ENCODE data around the gene RDM1. TPM values are rescaled to one million over a fixed set of nuclear protein-coding genes. Genes with fewer than 3 reads are reported as not detected.

Gene RDM1
- total RNA-seq, 1 experiment from 2014 or later: 4.7 TPM

DNA sequence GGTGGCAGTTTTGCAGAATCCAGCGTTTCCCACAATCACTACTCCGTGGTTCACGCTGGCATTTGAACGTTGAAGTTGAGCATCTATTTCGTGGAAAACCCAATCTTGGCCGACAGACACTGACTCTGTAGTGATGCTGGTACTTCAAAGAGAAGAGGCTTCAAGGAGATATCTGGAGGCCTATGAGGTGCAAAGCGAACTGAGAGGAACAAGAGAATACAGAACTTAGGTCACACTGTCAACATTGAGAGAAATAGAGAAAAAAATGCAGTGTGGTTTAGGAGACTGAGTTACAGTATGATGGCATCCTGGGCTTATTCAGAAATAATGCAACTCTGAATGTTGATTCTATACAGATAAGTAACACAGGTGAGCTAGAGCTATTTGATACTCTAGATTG, 34.7 kb upstream of the RDM1 start:
- DNase-seq (ENCODE audit: low spot score) (no peak), ATAC-seq (no peak)
- Mint-ChIP-seq H3K36me3 (no peaks in the 10 kb centered on the region), H3K9me3 (no peaks in the 10 kb centered on the region; the same call in 1 of the 2 replicates), H3K27me3 (ENCODE audit: low read depth) (0 out of 2 replicates have a peak, but pooled peaks cover 3% of the 10 kb centered on the region), H3K4me1 (no peaks in the 10 kb centered on the region), H3K27ac (no peak overlapping the region), H3K4me3 (no peak overlapping the region)
- CTCF ChIA-PET: interaction anchor here (1.4 to 1.5 kb wide), 2 partner anchors 11 to 107 kb away, joined by 5 to 6 read pairs; no protein-coding TSS in a partner anchor
- TF ChIP-seq ZNF121 (CRISPR knock-in tag; IDR thresholded peaks at IDR 0.05): no peak
- TF ChIP-seq, protein P1, sequence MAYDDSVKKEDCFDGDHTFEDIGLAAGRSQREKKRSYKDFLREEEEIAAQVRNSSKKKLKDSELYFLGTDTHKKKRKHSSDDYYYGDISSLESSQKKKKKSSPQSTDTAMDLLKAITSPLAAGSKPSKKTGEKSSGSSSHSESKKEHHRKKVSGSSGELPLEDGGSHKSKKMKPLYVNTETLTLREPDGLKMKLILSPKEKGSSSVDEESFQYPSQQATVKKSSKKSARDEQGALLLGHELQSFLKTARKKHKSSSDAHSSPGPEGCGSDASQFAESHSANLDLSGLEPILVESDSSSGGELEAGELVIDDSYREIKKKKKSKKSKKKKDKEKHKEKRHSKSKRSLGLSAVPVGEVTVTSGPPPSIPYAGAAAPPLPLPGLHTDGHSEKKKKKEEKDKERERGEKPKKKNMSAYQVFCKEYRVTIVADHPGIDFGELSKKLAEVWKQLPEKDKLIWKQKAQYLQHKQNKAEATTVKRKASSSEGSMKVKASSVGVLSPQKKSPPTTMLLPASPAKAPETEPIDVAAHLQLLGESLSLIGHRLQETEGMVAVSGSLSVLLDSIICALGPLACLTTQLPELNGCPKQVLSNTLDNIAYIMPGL (CRISPR knock-in tag; IDR thresholded peaks at IDR 0.05): no peak
- TF ChIP-seq CBFB (CRISPR knock-in tag; IDR thresholded peaks at IDR 0.05; ENCODE audit: low read depth): no peak
- TF ChIP-seq NFATC4 (CRISPR knock-in tag; IDR thresholded peaks at IDR 0.05): no peak
- TF ChIP-seq SMAD3 (CRISPR knock-in tag; IDR thresholded peaks at IDR 0.05; ENCODE audit: borderline replicate concordance): no peak
- TF ChIP-seq, protein P2, sequence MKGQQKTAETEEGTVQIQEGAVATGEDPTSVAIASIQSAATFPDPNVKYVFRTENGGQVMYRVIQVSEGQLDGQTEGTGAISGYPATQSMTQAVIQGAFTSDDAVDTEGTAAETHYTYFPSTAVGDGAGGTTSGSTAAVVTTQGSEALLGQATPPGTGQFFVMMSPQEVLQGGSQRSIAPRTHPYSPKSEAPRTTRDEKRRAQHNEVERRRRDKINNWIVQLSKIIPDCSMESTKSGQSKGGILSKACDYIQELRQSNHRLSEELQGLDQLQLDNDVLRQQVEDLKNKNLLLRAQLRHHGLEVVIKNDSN (CRISPR knock-in tag; IDR thresholded peaks at IDR 0.05): no peak
- TF ChIP-seq TEAD4 (CRISPR knock-in tag; IDR thresholded peaks at IDR 0.05): no peak
- TF ChIP-seq HMGA2 (CRISPR knock-in tag; IDR thresholded peaks at IDR 0.05): no peak
- TF ChIP-seq, protein P3, sequence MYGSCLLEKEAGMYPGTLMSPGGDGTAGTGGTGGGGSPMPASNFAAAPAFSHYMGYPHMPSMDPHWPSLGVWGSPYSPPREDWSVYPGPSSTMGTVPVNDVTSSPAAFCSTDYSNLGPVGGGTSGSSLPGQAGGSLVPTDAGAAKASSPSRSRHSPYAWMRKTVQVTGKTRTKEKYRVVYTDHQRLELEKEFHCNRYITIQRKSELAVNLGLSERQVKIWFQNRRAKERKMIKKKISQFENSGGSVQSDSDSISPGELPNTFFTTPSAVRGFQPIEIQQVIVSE (CRISPR knock-in tag; IDR thresholded peaks at IDR 0.05; ENCODE audit: borderline replicate concordance): no peak
- no peak for TF ChIP-seq RORB (CRISPR knock-in tag; IDR thresholded peaks at IDR 0.05)
- TF ChIP-seq ZNF416 (CRISPR knock-in tag; IDR thresholded peaks at IDR 0.05): no peak
- no peak for TF ChIP-seq TP53 (CRISPR knock-in tag; IDR thresholded peaks at IDR 0.05)
- POLR2A ChIA-PET: no interaction called here

DNA sequence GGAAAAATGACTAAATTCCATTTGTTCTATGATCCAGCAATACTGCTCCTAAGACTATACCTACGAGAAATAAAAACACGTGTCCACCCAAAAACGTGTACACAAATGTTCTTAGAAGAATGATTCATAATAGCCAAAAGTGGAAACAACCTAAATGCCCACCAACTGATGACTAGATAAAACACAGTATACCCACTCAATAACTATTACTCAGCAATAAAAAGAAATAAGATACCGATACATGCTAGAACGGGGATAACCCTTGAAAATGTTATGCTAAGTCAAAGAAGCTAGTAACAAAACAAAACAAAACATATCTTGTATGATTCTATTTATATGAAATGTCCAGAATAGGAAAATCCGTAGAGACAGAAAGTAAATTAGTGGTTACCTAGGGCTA, 33.1 kb upstream of the RDM1 start:
- POLR2A ChIA-PET: no interaction called here
- DNase-seq (ENCODE audit: low spot score): no peak
- Mint-ChIP-seq H3K4me3 (no peak overlapping the region), H3K27me3 (ENCODE audit: low read depth) (0 out of 2 replicates have a peak, but pooled peaks cover 3% of the 10 kb centered on the region), H3K36me3 (no peaks in the 10 kb centered on the region), H3K9me3 (no peaks in the 10 kb centered on the region; the same call in 1 of the 2 replicates), H3K27ac (no peak overlapping the region), H3K4me1 (no peaks in the 10 kb centered on the region)
- no peak for TF ChIP-seq SP1 (CRISPR knock-in tag; conservative IDR thresholded peaks at IDR 0.05)
- no peak for ATAC-seq
- CTCF ChIA-PET: interaction anchor here (0.8 to 1.4 kb wide), 3 partner anchors 46 to 185 kb away, joined by 3 to 5 read pairs (median 3); no protein-coding TSS in a partner anchor

DNA sequence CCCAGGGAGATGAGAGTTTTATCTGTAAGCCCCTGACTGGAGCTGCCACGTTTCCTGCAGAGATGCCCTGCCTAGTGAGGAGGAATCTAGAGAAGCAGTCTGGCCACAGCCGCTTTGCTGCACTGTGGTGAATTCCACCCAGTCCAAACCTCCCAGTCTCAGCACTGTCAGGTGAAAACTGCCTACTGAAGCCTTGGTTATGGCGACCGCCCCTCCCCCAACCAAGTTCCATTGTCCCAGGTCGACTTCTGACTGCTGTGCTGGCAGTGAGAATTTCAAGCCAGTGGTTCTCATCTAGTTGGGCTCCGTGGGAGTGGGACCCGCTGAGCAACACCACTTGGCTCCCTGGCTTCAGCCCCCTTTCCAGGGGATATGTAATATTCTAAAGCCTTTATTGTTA, 23.1 kb upstream of the RDM1 start:
- ChIA-PET CTCF (interaction anchor here (1.5 kb wide), 1 partner anchor 195 kb away, joined by 6 read pairs; no protein-coding TSS in a partner anchor), POLR2A (no interaction called here)
- H3K4me3 Mint-ChIP-seq: no peak overlapping the region
- peaks cover 12% of the 10 kb centered on the region for H3K4me1 Mint-ChIP-seq
- 0 out of 2 replicates have a peak, but pooled peaks cover 3% of the 10 kb centered on the region for H3K9me3 Mint-ChIP-seq
- DNase-seq (ENCODE audit: low spot score) (peak; percentile 40), ATAC-seq (peak; percentile 24; the same call in 1 of the 2 replicates)
- no peaks in the 10 kb centered on the region for H3K36me3 Mint-ChIP-seq
- no peaks in the 10 kb centered on the region; the same call in 1 of the 2 replicates for H3K27me3 Mint-ChIP-seq (ENCODE audit: low read depth)
- no peak overlapping the region for H3K27ac Mint-ChIP-seq
- TF ChIP-seq, protein P4, sequence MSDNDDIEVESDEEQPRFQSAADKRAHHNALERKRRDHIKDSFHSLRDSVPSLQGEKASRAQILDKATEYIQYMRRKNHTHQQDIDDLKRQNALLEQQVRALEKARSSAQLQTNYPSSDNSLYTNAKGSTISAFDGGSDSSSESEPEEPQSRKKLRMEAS (CRISPR knock-in tag; IDR thresholded peaks at IDR 0.05): no peak
- TF ChIP-seq, protein P5, sequence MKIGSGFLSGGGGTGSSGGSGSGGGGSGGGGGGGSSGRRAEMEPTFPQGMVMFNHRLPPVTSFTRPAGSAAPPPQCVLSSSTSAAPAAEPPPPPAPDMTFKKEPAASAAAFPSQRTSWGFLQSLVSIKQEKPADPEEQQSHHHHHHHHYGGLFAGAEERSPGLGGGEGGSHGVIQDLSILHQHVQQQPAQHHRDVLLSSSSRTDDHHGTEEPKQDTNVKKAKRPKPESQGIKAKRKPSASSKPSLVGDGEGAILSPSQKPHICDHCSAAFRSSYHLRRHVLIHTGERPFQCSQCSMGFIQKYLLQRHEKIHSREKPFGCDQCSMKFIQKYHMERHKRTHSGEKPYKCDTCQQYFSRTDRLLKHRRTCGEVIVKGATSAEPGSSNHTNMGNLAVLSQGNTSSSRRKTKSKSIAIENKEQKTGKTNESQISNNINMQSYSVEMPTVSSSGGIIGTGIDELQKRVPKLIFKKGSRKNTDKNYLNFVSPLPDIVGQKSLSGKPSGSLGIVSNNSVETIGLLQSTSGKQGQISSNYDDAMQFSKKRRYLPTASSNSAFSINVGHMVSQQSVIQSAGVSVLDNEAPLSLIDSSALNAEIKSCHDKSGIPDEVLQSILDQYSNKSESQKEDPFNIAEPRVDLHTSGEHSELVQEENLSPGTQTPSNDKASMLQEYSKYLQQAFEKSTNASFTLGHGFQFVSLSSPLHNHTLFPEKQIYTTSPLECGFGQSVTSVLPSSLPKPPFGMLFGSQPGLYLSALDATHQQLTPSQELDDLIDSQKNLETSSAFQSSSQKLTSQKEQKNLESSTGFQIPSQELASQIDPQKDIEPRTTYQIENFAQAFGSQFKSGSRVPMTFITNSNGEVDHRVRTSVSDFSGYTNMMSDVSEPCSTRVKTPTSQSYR (CRISPR knock-in tag; IDR thresholded peaks at IDR 0.05): no peak
- TF ChIP-seq FOXP1 (CRISPR knock-in tag; IDR thresholded peaks at IDR 0.05; ENCODE audit: borderline replicate concordance) (no peak), JUN (CRISPR knock-in tag; IDR thresholded peaks at IDR 0.05) (no peak), ZNF423 (CRISPR knock-in tag; IDR thresholded peaks at IDR 0.05) (no peak), ZNF263 (CRISPR knock-in tag; IDR thresholded peaks at IDR 0.05; ENCODE audit: low read depth) (no peak), ELF4 (CRISPR knock-in tag; IDR thresholded peaks at IDR 0.05; ENCODE audit: low read depth) (no peak)
- TF ChIP-seq, protein P6, sequence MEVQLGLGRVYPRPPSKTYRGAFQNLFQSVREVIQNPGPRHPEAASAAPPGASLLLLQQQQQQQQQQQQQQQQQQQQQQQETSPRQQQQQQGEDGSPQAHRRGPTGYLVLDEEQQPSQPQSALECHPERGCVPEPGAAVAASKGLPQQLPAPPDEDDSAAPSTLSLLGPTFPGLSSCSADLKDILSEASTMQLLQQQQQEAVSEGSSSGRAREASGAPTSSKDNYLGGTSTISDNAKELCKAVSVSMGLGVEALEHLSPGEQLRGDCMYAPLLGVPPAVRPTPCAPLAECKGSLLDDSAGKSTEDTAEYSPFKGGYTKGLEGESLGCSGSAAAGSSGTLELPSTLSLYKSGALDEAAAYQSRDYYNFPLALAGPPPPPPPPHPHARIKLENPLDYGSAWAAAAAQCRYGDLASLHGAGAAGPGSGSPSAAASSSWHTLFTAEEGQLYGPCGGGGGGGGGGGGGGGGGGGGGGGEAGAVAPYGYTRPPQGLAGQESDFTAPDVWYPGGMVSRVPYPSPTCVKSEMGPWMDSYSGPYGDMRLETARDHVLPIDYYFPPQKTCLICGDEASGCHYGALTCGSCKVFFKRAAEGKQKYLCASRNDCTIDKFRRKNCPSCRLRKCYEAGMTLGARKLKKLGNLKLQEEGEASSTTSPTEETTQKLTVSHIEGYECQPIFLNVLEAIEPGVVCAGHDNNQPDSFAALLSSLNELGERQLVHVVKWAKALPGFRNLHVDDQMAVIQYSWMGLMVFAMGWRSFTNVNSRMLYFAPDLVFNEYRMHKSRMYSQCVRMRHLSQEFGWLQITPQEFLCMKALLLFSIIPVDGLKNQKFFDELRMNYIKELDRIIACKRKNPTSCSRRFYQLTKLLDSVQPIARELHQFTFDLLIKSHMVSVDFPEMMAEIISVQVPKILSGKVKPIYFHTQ (CRISPR knock-in tag; IDR thresholded peaks at IDR 0.05): no peak
- TF ChIP-seq, protein P7, sequence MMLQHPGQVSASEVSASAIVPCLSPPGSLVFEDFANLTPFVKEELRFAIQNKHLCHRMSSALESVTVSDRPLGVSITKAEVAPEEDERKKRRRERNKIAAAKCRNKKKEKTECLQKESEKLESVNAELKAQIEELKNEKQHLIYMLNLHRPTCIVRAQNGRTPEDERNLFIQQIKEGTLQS (CRISPR knock-in tag; conservative IDR thresholded peaks at IDR 0.05): no peak
- TF ChIP-seq, protein P8, sequence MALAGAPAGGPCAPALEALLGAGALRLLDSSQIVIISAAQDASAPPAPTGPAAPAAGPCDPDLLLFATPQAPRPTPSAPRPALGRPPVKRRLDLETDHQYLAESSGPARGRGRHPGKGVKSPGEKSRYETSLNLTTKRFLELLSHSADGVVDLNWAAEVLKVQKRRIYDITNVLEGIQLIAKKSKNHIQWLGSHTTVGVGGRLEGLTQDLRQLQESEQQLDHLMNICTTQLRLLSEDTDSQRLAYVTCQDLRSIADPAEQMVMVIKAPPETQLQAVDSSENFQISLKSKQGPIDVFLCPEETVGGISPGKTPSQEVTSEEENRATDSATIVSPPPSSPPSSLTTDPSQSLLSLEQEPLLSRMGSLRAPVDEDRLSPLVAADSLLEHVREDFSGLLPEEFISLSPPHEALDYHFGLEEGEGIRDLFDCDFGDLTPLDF (CRISPR knock-in tag; IDR thresholded peaks at IDR 0.05): no peak
